NOMO-1 (cell line): ENCODE measurements around the gene SEL1L2.
"Not testable (repeated sequence)": the region's sequence is repeated elsewhere in the genome, so short reads cannot be mapped to it uniquely, and the experiment has no call there.

Experiments
- DNase-seq, 2 experiments: peaks; one replicate each; lab custom pipeline; 2025; ENCODE audit not compliant: unreplicated experiment in 2 of 2; lab: John Stamatoyannopoulos, UW

SEL1L2 gene, protein sequence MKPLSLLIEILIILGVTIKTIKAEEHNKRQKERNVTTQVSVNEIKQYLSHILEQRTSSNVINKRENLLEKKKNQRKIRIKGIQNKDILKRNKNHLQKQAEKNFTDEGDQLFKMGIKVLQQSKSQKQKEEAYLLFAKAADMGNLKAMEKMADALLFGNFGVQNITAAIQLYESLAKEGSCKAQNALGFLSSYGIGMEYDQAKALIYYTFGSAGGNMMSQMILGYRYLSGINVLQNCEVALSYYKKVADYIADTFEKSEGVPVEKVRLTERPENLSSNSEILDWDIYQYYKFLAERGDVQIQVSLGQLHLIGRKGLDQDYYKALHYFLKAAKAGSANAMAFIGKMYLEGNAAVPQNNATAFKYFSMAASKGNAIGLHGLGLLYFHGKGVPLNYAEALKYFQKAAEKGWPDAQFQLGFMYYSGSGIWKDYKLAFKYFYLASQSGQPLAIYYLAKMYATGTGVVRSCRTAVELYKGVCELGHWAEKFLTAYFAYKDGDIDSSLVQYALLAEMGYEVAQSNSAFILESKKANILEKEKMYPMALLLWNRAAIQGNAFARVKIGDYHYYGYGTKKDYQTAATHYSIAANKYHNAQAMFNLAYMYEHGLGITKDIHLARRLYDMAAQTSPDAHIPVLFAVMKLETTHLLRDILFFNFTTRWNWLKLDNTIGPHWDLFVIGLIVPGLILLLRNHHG

DNA sequence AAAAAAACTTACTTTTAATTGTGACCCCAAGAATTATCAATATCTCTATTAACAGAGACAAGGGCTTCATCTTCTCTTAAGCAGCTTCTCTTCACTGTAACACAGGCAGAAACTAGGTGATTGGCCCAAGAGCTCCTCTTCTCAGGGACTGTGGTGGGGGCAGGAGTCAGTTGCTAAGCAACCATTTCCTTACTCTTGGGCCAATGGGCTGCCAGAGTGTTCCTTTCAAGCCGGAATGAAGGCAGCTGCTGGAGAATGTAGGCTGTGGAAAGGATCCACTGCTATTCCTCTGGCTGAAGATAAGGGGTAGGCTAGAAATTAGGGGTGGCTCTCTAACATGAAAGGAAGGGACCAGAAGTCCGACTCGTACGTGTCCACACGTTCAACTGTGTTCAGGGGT is at the start of gene SEL1L2:
Gene SEL1L2, minus strand, starts transcription at position 150 of the 400 bp plus-strand sequence. Its CDS starts 80 bp downstream, at position 70.
- DNase-seq, result no peak

DNA sequence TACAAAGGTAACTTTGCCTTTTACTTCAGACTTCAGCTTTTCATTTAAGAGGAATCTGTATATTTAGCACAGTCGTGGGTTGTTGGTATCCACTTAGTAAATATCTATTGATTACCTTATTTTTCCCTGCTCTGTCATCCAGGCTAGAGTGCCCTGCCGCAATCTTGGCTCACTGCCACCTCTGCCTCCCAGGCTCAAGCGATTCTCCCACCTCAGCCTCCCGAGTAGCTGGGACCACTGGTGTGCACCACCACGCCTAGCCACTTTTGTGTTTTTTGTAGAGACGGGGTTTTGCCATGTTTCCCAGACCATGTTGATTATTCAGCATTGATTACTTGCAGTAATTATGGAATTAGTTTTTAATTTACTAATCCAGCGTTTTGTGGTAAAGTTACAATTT is 46.2 kb upstream of the SEL1L2 start:
- DNase-seq, result no peak

DNA sequence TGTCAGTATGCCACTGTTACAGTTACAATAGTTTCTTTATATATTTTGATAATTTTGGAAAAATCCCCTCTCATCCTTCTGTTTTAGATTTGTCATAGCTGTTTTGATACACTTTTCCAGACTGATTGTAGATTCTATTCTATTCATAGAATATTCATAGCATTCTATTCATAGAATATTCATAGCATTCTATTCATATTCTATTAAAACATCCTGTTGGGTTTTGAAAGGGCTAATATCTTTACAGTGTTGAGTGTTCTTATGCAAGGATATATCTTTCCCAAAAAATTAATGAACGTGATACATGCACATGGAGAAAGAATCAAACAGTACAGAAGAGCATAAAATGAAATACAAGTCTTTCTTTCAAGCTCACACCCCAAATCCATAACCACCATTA is 42.9 kb upstream of the SEL1L2 start:
- DNase-seq, result no peak

DNA sequence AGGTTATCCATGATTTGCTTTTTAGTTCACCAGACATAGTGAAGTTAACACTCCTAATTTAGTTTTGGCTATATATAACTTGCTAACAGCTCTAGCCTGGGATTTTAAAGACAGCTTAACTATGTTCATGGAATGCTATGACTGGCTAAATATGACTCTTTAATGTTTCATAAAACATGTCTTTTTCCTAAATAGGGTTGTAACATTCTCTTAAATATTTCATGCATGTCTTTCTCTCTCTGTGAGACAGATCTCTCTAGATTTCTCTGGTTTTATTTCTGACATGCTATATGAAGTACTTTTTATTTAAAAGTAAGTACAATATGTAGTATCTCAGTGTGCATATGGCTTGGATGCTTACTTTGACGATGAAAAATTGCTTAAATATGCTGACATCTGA is 40.6 kb upstream of the SEL1L2 start:
- no peak for DNase-seq

DNA sequence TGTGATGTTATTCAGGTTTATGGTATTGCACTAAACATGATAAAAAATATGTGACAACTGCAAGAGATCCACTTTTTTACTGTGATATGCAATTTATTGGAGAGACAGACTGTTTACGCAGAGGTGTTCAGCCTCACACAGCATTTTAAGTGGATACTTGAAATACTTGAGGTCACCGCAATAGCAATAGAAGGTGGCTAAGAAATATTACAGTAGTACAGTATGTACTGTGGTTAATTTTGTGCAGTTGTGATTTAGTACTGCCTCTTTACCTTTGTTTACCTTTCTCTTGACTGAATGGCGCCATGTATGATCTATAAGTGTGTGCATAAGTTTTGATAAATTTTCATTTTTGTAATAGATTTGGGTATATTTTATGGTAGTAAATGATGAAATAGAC is 22.3 kb upstream of the SEL1L2 start:
- no peak for DNase-seq

DNA sequence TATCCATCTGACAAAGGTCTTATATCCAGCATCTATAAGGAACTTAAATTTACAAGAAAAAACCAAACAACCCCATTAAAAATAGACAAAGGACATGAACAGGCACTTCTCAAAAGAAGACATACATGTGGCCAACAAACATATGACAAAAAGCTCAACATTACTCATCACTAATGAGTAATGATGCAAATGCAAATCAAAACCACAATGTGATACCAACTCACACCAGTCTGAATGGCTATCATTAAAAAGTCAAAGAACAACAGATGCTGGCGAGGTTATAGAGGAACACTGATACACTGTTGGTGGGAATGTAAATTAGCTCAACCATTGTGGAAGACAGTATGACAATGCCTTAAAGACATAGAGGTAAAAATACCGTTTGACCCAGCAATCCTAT is 18.8 kb upstream of the SEL1L2 start:
- no peak for DNase-seq

DNA sequence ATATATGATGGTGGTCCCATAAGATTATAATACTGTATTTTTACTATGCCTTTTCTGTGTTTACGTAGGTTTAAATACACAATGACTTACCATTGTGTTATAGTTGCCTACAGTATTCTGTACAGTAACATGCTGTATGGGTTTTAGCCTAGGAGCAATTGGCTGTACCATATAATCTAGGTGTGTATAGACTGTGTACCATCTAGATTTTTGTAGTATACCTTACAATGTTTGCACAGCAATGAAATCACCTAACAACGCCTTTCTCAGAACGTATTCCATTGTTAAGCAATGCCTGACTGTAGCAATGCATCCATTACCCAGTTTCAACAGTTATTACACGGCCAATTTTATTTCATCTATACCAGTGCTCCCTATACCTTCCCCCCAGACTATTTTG is 15.6 kb upstream of the SEL1L2 start:
- DNase-seq, result no peak

DNA sequence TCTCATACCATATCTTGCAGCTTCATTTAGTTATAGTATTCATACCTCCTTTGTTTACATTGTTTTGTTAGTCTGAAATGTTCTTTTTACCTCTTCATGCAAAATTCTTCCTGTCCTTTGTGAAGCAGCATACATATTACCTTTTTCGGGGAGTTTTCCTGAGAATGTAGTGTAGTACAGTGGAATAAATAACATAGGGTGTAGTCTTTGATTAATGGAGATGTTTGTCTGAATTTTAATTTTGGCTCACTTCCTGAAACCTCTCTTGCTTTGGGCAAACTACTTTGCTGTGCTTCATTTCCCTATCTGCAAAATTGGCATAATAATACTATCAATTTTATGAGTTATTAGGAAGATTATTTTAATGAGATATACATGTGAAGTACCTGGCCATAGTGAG is 10.5 kb upstream of the SEL1L2 start:
- no peak for DNase-seq

DNA sequence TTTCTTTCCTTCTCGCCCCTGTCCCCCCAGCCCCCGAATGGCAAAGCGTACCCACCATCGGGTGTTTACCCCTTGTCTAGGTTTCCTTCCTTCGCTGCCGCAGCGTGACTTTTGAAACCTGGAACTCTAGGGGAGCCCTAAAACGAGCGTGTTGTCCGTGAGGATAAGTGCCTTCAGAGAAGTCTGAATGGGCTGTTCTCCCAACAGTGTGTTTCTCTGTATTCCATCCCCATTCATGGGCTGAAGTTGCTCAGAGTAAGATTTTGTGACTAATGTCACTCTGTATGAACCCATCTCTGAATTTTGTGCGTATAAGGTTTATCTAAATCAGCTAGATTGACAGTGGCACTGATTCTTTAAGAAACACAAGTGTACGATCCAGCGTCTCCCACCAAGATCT is 5.9 kb upstream of the SEL1L2 start:
- no peak for DNase-seq

DNA sequence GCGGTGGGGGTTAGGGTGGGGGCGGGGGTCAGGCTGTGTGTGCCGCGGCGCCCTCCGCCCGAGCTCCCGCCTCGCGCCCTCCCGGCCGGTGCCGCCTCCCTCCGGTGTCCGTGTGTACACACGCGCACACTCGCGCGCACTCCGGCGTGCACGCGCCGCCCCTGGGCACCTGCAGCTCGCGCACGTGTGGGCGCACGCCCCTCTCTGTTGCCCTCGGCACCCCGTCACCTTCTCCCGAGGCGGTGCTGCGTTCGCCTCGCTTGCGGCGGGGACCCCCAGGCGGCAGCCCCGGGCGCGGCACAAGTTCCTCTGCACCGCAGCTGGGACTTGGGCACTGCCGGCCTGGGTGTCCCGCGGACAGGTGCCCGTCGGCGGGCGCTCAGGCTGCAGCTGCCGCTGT is 5.4 kb upstream of the SEL1L2 start:
- DNase-seq, result peak; percentile 57 to 74

DNA sequence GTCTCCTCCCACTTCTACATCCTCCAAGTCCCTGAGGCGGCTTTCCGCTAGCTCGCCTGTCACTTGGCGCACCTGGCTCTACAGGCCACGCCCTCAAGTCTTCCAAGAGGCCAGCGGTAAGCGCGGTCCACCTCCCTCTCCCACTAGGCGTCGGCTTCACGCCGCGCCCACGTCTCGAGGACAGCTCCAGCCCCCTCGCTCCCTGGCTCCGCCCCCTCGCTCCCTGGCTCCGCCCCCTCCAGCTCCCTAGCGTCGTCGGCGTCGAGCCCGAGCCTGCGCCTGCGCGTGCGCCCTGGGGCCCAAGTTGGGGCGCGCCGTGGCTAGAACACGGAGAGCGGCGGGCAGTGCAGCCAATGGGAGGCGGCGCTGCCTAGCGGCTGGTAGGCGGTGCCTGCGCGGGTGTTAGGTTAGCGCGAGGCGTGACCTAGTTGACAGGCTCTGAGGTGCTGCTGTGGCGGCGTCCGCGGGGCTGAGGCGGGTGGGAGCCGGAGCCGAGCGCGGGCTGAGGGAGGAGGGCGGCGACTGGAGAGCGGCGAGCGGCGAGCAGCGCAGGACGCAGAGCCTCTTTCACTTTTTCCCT is 4.8 kb upstream of the SEL1L2 start, which contains the start of gene MACROD2:
Gene MACROD2, plus strand, starts transcription at position 431 of the 580 bp plus-strand sequence.
- peak; percentile 95 to 98 for DNase-seq

DNA sequence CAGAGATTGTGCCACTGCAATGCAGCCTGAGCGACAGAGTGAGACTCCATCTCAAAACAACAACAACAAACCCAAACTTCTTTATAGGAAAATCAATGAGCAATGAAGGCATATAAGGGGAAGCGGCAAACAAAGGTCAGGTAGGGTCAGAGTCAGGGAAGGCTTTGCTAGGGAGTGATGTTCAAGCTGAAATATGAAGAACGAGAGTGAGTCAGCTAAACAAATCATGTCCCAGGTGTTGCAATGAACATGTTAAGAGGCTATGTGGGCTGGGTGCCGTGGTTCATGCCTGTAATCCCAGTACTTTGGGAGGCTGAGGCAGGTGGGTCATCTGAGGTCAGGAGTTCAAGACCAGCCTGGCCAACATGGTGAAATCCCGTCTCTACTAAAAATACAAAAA is 1.5 kb upstream of the SEL1L2 start:
- DNase-seq, result not testable (repeated sequence)

DNA sequence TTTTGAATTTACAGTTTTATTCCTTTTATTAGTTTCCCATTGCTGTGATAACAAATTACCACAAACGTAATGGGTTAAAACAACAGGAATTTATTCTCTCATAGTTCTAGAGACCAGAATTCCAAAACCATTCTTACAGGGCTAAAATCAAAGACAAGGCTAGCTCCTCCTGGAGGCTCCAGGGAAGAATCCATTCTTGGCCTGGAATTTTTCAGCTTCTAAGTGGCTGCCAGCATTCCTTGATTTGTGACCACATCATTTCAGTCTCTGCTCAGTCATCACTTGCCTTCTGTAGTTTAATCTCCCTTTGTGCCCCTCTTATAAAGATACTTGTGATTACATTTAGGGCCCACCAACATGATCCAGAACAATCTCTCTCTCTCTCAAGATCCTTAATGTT is 897 bp upstream of the SEL1L2 start:
- no peak for DNase-seq

DNA sequence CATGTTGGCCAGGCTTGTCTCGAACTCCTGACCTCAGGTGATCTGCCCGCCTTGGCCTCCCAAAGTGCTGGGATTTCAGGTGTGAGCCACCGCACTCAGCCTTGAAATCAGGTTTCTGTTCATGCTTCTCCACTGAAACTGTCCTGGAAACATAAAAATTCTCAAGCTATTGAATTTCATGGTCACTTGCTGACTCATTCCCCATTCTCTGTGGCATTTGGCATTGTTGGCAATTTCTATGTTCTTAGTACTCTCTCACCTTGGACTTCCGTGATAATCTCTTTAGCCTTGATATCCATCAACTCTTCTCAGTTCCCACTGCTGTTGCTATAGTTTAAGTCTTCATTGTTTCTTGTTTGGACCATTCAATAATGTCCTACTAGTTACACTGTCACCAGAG is 6.2 kb downstream of the SEL1L2 start:
- DNase-seq, result no peak

DNA sequence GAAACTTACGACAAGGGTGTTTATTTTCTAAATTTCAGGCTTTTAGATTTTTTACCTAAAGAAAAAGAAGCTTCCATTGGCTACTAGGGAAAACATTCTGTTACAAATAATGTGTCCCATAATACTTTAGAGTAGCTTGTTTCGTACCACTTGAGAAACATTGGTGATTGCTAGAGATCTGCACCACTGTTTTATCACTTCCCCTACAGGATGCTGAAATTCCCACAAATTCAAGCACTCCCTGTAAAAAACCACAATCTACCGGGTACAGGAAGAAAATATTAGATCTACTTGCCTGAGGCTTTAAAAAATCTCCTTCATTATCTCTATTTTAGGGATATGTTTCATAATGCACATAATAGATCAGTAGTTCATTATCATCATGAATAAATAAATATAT is 29.9 kb downstream of the SEL1L2 start:
- DNase-seq, result no peak

DNA sequence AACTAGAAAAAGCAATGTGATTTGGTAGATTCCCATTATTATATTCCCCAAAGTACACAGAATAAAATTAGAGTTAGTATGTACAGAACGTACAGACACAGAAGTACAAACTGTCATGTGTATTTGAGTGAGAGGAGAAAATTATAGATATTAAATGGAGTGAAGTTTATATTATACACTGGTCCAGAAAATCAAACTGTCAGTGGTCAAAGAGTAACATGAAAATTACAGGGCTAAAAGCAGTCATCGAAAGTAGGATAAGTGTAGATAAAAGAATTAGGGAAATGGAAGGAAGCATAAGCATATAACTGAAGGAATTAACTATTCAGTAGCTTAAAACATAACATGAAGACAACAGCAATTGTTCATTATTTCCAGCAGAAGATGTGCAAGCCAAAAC is 30.3 kb downstream of the SEL1L2 start:
- DNase-seq, result no peak

DNA sequence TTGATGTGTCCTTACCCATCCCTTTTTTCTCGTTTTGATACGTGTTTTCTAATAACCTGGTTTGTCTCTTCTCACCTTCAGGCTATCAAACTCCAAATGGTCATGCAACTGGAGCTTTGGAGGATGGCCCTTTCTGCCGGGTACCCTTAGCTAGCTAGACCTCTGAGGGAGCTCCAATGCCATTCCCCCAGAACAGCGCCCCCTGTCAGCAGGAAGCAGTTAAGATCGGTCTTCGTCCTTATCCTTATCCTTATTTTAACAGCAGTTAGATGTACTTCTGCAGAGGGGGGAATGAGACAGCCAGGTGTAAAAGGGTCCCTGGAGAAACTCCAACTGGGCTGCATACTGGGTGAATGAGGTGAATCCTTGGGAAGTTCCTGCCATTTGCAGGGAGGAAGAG is 37.2 kb downstream of the SEL1L2 start:
- no peak for DNase-seq

DNA sequence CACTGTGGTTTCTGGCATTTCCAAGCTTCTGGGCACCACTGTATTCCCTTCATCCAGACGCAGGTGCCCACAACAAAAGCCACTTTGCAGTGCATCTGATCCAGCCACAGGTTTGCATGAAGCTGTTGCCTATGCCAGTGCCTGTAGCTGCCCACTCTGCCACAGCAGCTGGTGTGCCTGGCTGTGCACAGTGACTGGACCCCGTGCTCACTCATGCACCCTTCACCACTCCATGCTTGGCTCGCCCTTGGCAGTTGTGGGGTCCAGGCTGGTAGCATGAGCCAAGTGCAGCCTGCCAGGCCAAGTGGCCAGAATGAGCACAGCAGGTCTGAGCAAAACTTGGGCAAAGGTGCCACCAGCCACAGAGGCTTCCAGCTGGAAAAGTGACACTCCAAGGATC is 42.7 kb downstream of the SEL1L2 start:
- DNase-seq, result no peak

DNA sequence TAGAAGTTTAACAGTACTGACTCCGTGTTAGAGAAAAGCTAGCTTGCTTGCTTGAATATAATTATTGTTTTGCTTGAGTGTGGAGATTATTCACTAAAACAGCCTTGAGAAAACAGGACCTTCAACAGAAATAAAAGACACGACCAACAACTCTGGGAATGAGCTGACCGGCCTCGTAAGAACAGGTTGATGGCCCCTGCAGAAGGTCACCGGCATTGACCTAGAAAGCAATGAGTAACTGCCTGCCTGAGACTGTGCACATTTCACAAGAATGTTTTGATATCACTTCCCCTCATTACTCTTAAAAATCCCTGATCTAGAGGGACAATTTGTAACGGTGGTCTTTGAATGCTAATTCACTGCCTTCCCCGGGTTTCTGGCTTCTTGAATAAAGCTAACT is 49.4 kb downstream of the SEL1L2 start:
- no peak for DNase-seq

DNA sequence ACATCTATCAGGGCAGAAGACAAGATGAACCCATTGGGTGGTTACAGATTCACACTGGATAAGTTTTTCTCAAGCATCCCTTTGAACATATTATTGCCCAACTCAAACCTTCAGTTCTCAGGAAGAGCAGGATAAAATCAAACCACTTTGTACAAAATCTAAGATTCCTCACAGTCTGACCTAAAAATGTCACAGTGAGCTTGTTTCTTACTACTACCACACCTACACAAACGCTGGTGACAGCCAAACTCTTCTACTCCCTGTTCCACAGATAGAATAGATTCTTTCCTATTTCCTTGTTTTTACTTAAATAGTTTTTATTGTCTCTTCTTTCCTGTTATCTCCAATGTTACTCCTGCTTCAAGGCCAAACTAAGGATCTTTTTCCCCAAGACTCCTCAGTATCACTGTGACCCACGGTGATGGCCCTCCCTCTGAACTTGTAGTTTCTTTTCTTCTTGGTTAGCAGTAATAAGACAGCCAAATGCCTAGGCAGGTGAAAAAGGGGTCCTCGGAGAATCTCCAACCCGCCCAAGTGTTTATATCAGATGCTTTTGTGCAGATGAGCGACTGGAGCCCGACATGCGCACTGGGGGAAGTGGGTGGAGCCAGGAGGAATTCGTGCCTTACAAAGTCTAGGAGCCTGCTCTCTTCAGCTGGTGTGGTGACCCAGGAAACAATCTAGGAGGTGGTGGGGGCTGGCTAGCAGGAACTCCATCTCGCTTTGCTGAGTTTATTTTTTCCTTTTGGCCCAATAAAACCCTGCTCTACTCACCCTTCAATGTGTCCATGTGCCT is 53.4 kb downstream of the SEL1L2 start:
- DNase-seq, result no peak
